ENCODE measurements around the gene R3HDM2.
"Not testable (repeated sequence)": the region's sequence is repeated elsewhere in the genome, so short reads cannot be mapped to it uniquely, and the experiment has no call there.

The R3HDM2 gene

GRCh38 chr12:57430112-57430930 lies 522 bp downstream of the R3HDM2 start:
- Histone ChIP-seq H4K20me1 (ENCODE audit: insufficient read depth, low read length, poor library complexity, severe bottlenecking) (peaks cover 5% of the 10 kb centered on the region), H3K4me2 (ENCODE audit: low read depth, low read length, poor library complexity, severe bottlenecking) (peak overlapping the region; percentile 96), H3F3A (ENCODE audit: low read depth) (peaks cover 2% of the 10 kb centered on the region; the same call in 1 of the 2 replicates), H3K4me3 (ENCODE audit: low read length, poor library complexity, severe bottlenecking) (peak overlapping the region; percentile 84), H3K9ac (ENCODE audit: low read depth, low read length, poor library complexity, severe bottlenecking) (peak overlapping the region; percentile 95), H3K36me3 (ENCODE audit: insufficient read depth, low read length) (no peaks in the 10 kb centered on the region), H3K9me3 (ENCODE audit: insufficient read depth, low read depth, low read length) (no peaks in the 10 kb centered on the region), H3K79me2 (ENCODE audit: insufficient read depth, low read length) (peaks cover 33% of the 10 kb centered on the region), H3K9me2 (replicated peaks; ENCODE audit: low read depth, low read length) (no peaks in the 10 kb centered on the region), H3K4me1 (ENCODE audit: insufficient read depth, low read length, poor library complexity, severe bottlenecking) (peaks cover 34% of the 10 kb centered on the region), H2AFZ (ENCODE audit: low read length) (peak overlapping the region; percentile 62; the same call in 1 of the 2 replicates), H3K27me3 (ENCODE audit: insufficient read depth, low read length, poor library complexity, severe bottlenecking) (no peaks in the 10 kb centered on the region)
- no peak for TF ChIP-seq EZH2phosphoT487 (IDR thresholded peaks at IDR 0.05; ENCODE audit: borderline replicate concordance)
- TF ChIP-seq, protein P1, sequence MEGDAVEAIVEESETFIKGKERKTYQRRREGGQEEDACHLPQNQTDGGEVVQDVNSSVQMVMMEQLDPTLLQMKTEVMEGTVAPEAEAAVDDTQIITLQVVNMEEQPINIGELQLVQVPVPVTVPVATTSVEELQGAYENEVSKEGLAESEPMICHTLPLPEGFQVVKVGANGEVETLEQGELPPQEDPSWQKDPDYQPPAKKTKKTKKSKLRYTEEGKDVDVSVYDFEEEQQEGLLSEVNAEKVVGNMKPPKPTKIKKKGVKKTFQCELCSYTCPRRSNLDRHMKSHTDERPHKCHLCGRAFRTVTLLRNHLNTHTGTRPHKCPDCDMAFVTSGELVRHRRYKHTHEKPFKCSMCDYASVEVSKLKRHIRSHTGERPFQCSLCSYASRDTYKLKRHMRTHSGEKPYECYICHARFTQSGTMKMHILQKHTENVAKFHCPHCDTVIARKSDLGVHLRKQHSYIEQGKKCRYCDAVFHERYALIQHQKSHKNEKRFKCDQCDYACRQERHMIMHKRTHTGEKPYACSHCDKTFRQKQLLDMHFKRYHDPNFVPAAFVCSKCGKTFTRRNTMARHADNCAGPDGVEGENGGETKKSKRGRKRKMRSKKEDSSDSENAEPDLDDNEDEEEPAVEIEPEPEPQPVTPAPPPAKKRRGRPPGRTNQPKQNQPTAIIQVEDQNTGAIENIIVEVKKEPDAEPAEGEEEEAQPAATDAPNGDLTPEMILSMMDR (conservative IDR thresholded peaks at IDR 0.05; ENCODE audit: low read length) = no peak

DNA sequence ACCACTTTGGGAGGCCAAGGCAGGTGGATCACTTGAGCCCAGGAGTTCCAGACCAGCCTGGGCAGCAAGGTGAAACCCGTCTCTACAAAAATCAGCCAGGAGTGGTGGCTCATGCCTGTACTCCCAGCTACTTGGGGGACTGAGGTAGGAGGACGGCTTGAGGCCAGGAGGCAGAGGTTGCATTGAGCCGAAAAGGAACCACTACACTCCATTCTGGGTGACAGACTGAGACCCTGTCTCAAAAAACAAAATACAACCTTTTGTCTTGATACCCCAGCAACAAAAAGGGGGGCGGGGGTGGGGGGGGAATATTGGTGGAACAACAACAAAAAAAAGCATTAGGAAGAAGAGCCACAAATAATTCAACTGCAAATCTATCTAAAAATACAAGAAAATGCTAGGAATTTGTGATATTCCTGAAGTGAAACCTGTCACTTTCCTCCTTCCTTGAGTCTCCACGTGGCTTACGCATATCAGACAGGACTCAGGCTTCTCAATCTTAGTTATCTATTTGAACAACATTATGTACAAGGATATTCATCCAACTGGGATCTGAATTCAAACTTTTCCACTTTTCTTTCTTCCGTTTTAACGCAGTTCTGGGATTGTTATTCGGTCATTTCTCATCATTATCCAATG lies 1.3 kb downstream of the R3HDM2 start:
- H4K20me1 ChIP-seq (ENCODE audit: insufficient read depth, low read length, poor library complexity, severe bottlenecking) = peaks cover 5% of the 10 kb centered on the region

GRCh38 chr12:57428965-57429364 lies 1.9 kb downstream of the R3HDM2 start:
- peaks cover 25% of the 10 kb centered on the region for H3K4me1 ChIP-seq (ENCODE audit: insufficient read depth, low read length, poor library complexity, severe bottlenecking)
- no peaks in the 10 kb centered on the region for H3K36me3 ChIP-seq (ENCODE audit: insufficient read depth, low read length)
- TF ChIP-seq, protein P1 (conservative IDR thresholded peaks at IDR 0.05; ENCODE audit: low read length) = no peak
- no peak for TF ChIP-seq EZH2phosphoT487 (IDR thresholded peaks at IDR 0.05; ENCODE audit: borderline replicate concordance)
- peaks cover 5% of the 10 kb centered on the region for H4K20me1 ChIP-seq (ENCODE audit: insufficient read depth, low read length, poor library complexity, severe bottlenecking)
- peak overlapping the region; percentile 96 for H3K4me2 ChIP-seq (ENCODE audit: low read depth, low read length, poor library complexity, severe bottlenecking)
- H2AFZ ChIP-seq (ENCODE audit: low read length) = no peak overlapping the region
- no peaks in the 10 kb centered on the region for H3K9me2 ChIP-seq (replicated peaks; ENCODE audit: low read depth, low read length)
- H3K9ac ChIP-seq (ENCODE audit: low read depth, low read length, poor library complexity, severe bottlenecking) = peak overlapping the region; percentile 95
- peak overlapping the region; percentile 84 for H3K4me3 ChIP-seq (ENCODE audit: low read length, poor library complexity, severe bottlenecking)
- H3K79me2 ChIP-seq (ENCODE audit: insufficient read depth, low read length) = peaks cover 33% of the 10 kb centered on the region
- H3K9me3 ChIP-seq (ENCODE audit: insufficient read depth, low read depth, low read length) = no peaks in the 10 kb centered on the region
- H3F3A ChIP-seq (ENCODE audit: low read depth) = peaks cover 2% of the 10 kb centered on the region; the same call in 1 of the 2 replicates
- H3K27me3 ChIP-seq (ENCODE audit: insufficient read depth, low read length, poor library complexity, severe bottlenecking) = no peaks in the 10 kb centered on the region

More for the DNA sequence above, 1.3 kb downstream of the R3HDM2 start:
- H3K4me1 ChIP-seq (ENCODE audit: insufficient read depth, low read length, poor library complexity, severe bottlenecking) = peaks cover 27% of the 10 kb centered on the region
- no peaks in the 10 kb centered on the region for H3K36me3 ChIP-seq (ENCODE audit: insufficient read depth, low read length)
- peak overlapping the region; percentile 95 for H3K9ac ChIP-seq (ENCODE audit: low read depth, low read length, poor library complexity, severe bottlenecking)
- H3K9me3 ChIP-seq (ENCODE audit: insufficient read depth, low read depth, low read length) = no peaks in the 10 kb centered on the region
- peak overlapping the region; percentile 96 for H3K4me2 ChIP-seq (ENCODE audit: low read depth, low read length, poor library complexity, severe bottlenecking)
- H3K79me2 ChIP-seq (ENCODE audit: insufficient read depth, low read length) = peaks cover 33% of the 10 kb centered on the region
- TF ChIP-seq, protein P1 (conservative IDR thresholded peaks at IDR 0.05; ENCODE audit: low read length) = no peak
- no peak for TF ChIP-seq EZH2phosphoT487 (IDR thresholded peaks at IDR 0.05; ENCODE audit: borderline replicate concordance)
- H3F3A ChIP-seq (ENCODE audit: low read depth) = peaks cover 2% of the 10 kb centered on the region; the same call in 1 of the 2 replicates
- peak overlapping the region; percentile 84 for H3K4me3 ChIP-seq (ENCODE audit: low read length, poor library complexity, severe bottlenecking)
- H2AFZ ChIP-seq (ENCODE audit: low read length) = peak overlapping the region; percentile 62; the same call in 1 of the 2 replicates
- H3K27me3 ChIP-seq (ENCODE audit: insufficient read depth, low read length, poor library complexity, severe bottlenecking) = no peaks in the 10 kb centered on the region
- no peaks in the 10 kb centered on the region for H3K9me2 ChIP-seq (replicated peaks; ENCODE audit: low read depth, low read length)

DNA sequence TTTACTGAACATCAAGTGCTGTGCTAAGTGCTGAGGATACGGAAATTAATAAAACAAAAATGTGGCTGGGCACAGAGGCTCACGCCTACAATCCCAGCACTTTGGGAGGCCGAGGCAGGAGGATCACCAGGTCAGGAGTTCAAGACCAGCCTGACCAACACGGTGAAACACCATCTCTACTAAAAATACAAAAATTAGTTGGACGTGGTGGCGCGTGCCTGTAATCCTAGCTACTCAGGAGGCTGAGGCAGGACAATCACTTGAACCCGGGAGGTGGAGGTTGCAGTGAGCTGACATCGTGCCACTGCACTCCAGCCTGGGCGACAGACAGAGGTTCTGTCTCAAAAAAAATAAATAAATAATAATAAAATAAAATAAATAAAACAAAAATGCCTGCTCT lies 3.9 kb downstream of the R3HDM2 start:
- H3K27me3 ChIP-seq (ENCODE audit: insufficient read depth, low read length, poor library complexity, severe bottlenecking); H2AFZ ChIP-seq (ENCODE audit: low read length); H4K20me1 ChIP-seq (ENCODE audit: insufficient read depth, low read length, poor library complexity, severe bottlenecking); H3K4me2 ChIP-seq (ENCODE audit: low read depth, low read length, poor library complexity, severe bottlenecking); H3K9ac ChIP-seq (ENCODE audit: low read depth, low read length, poor library complexity, severe bottlenecking); H3K9me2 ChIP-seq (replicated peaks; ENCODE audit: low read depth, low read length); H3F3A ChIP-seq (ENCODE audit: low read depth); H3K9me3 ChIP-seq (ENCODE audit: insufficient read depth, low read depth, low read length); H3K36me3 ChIP-seq (ENCODE audit: insufficient read depth, low read length); H3K4me3 ChIP-seq (ENCODE audit: low read length, poor library complexity, severe bottlenecking): not testable (repeated sequence)
- peaks cover 34% of the 10 kb centered on the region for H3K79me2 ChIP-seq (ENCODE audit: insufficient read depth, low read length)
- H3K4me1 ChIP-seq (ENCODE audit: insufficient read depth, low read length, poor library complexity, severe bottlenecking) = peaks cover 21% of the 10 kb centered on the region
